K562 (cell line): ENCODE results near the gene FRAT2. TPM values are rescaled to one million over a fixed set of nuclear protein-coding genes. Genes with fewer than 3 reads are reported as not detected.

Experiments
- BRF1 ChIP-seq: IDR thresholded peaks from 3 replicates; pipeline ENCODE4 v1.6.1; 2011; ENCODE audit warnings: borderline replicate concordance, mild to moderate bottlenecking; ENCODE audit not compliant: insufficient read length; ENCODE audit errors: extremely low read depth
- NR2C2 ChIP-seq, 2 experiments: fragments of 200-800 bp in 1 of 2; sonication (Bioruptor generic) in 1 of 2; sonication (generic) in 1 of 2; formaldehyde crosslinking in 1 of 2; IDR thresholded peaks; 2 replicates each; pipeline versions ENCODE4 v1.6.1 to v1.8.0; 2016 to 2022; ENCODE audit warnings: mild to moderate bottlenecking in 1 of 2, missing compliant biosample characterization in 1 of 2, missing genetic modification characterization in 1 of 2, missing genetic modification reagents in 1 of 2
- SMAD4 ChIP-seq: fragments of 250-450 bp; sonication (Bioruptor Pico); conservative IDR thresholded peaks from 2 replicates; pipeline ENCODE4 v1.8.0; 2021; ENCODE audit warnings: inconsistent platforms, mild to moderate bottlenecking, moderate library complexity
- TAF9B ChIP-seq: fragments of 450-650 bp; IDR thresholded peaks from 2 replicates; pipeline ENCODE4 v1.6.1; 2018; ENCODE audit warnings: mild to moderate bottlenecking; ENCODE audit not compliant: partially characterized antibody
- polyA plus RNA-seq, 8 experiments: library from polyadenylated mRNA; depleted of rRNA in 4 of 8; stranded (reverse) in 5 of 8; unstranded in 3 of 8; fragments of >200 nt; fragmentation: Nextera tagmentation in 2 of 8; fragmentation: Illumina TruSeq in 1 of 8; extraction: Ambion mirVana in 2 of 8; extraction: Trizol in 1 of 8; gene quantifications; 2 replicates each; pipeline versions ENCODE4 v1.2.1 to v1.2.3, GENCODE V29; 2011 to 2014; ENCODE audit warnings: inconsistent platforms in 1 of 8, missing spikeins in 1 of 8
- total RNA-seq, 7 experiments: library from RNA; depleted of rRNA in 6 of 7; stranded (reverse); fragments of >200 nt in 6 of 7; fragmentation: Illumina TruSeq in 2 of 7; extraction: Trizol in 2 of 7; gene quantifications; 2 replicates each; pipeline versions ENCODE4 v1.2.1 to v1.2.3, GENCODE V29; 2011 to 2021; ENCODE audit warnings: low replicate concordance in 1 of 7
- TF ChIP-seq, protein P1 (sequence below): fragments of 200-600 bp; sonication (generic); IDR thresholded peaks from one replicate; pipeline ENCODE4 v1.6.1; 2012; ENCODE audit warnings: mild to moderate bottlenecking, low read depth, low read length, inconsistent platforms
- TF ChIP-seq, protein P2 (sequence below): sonication (generic); formaldehyde crosslinking; IDR thresholded peaks from 2 replicates; pipeline ENCODE4 v1.8.1; 2023; ENCODE audit warnings: mild to moderate bottlenecking, missing genetic modification reagents
- TF ChIP-seq, protein P3 (sequence below), 2 experiments: fragments of 150-350 bp in 1 of 2; IDR thresholded peaks; 2 replicates each; pipeline ENCODE4 v1.6.1; 2012 to 2016; ENCODE audit warnings: low read depth in 2 of 2, low read length in 2 of 2, mild to moderate bottlenecking in 1 of 2, moderate library complexity in 1 of 2

FRAT2 gene
- total and polyA plus RNA-seq, 9 of the 15 experiments (the other 6 are each of a cell fraction or from before 2014, with no cell fraction given): 4.3 to 31.7 (median 19.5) TPM

DNA sequence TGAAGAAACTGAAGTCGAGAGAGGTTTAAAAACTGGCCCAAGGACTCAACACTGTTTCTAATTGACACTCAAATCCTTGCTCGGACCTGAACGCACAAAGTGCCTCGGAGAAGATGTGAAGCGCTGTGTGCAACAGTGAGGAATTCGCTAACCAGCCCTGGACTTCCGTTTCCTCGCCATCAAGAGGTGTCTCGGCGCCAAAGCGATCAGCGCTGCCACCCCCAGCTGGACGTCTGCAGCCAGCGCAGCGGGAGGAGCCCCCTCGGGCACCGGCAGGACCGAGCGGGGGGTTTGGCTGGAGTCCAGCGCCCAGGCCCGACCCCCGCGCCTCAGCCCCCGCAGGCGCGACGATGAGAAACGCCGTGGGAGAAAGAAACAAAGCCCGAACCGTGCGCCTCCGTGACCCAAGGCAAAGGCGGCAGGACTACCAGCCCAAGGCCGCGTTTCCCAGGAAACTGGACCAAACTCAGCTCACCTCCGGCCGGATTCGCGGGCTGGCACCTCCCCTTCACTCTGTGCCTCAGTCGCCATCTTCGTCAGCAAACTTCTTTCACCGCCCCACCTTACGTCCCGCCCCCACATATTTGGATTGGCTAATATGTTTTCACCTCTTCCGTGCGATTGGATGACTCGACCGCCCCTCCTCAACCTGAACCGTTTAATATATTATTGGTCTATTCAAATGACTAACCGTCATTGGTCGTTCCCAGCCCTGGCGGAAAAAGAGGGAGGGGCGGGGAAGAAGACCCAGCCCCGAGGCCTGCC, 42.2 kb downstream of the FRAT2 start, which contains the start of gene ARHGAP19 (continued):
- TF ChIP-seq, protein P1, sequence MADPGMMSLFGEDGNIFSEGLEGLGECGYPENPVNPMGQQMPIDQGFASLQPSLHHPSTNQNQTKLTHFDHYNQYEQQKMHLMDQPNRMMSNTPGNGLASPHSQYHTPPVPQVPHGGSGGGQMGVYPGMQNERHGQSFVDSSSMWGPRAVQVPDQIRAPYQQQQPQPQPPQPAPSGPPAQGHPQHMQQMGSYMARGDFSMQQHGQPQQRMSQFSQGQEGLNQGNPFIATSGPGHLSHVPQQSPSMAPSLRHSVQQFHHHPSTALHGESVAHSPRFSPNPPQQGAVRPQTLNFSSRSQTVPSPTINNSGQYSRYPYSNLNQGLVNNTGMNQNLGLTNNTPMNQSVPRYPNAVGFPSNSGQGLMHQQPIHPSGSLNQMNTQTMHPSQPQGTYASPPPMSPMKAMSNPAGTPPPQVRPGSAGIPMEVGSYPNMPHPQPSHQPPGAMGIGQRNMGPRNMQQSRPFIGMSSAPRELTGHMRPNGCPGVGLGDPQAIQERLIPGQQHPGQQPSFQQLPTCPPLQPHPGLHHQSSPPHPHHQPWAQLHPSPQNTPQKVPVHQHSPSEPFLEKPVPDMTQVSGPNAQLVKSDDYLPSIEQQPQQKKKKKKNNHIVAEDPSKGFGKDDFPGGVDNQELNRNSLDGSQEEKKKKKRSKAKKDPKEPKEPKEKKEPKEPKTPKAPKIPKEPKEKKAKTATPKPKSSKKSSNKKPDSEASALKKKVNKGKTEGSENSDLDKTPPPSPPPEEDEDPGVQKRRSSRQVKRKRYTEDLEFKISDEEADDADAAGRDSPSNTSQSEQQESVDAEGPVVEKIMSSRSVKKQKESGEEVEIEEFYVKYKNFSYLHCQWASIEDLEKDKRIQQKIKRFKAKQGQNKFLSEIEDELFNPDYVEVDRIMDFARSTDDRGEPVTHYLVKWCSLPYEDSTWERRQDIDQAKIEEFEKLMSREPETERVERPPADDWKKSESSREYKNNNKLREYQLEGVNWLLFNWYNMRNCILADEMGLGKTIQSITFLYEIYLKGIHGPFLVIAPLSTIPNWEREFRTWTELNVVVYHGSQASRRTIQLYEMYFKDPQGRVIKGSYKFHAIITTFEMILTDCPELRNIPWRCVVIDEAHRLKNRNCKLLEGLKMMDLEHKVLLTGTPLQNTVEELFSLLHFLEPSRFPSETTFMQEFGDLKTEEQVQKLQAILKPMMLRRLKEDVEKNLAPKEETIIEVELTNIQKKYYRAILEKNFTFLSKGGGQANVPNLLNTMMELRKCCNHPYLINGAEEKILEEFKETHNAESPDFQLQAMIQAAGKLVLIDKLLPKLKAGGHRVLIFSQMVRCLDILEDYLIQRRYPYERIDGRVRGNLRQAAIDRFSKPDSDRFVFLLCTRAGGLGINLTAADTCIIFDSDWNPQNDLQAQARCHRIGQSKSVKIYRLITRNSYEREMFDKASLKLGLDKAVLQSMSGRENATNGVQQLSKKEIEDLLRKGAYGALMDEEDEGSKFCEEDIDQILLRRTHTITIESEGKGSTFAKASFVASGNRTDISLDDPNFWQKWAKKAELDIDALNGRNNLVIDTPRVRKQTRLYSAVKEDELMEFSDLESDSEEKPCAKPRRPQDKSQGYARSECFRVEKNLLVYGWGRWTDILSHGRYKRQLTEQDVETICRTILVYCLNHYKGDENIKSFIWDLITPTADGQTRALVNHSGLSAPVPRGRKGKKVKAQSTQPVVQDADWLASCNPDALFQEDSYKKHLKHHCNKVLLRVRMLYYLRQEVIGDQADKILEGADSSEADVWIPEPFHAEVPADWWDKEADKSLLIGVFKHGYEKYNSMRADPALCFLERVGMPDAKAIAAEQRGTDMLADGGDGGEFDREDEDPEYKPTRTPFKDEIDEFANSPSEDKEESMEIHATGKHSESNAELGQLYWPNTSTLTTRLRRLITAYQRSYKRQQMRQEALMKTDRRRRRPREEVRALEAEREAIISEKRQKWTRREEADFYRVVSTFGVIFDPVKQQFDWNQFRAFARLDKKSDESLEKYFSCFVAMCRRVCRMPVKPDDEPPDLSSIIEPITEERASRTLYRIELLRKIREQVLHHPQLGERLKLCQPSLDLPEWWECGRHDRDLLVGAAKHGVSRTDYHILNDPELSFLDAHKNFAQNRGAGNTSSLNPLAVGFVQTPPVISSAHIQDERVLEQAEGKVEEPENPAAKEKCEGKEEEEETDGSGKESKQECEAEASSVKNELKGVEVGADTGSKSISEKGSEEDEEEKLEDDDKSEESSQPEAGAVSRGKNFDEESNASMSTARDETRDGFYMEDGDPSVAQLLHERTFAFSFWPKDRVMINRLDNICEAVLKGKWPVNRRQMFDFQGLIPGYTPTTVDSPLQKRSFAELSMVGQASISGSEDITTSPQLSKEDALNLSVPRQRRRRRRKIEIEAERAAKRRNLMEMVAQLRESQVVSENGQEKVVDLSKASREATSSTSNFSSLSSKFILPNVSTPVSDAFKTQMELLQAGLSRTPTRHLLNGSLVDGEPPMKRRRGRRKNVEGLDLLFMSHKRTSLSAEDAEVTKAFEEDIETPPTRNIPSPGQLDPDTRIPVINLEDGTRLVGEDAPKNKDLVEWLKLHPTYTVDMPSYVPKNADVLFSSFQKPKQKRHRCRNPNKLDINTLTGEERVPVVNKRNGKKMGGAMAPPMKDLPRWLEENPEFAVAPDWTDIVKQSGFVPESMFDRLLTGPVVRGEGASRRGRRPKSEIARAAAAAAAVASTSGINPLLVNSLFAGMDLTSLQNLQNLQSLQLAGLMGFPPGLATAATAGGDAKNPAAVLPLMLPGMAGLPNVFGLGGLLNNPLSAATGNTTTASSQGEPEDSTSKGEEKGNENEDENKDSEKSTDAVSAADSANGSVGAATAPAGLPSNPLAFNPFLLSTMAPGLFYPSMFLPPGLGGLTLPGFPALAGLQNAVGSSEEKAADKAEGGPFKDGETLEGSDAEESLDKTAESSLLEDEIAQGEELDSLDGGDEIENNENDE: no peak
- peak; percentile 52; the same call in 1 of the 2 replicates for TF ChIP-seq SMAD4 (CRISPR knock-in tag)
- 0 out of 2 replicates have a peak, but pooled peaks have one; percentile 35 for TF ChIP-seq NR2C2 (CRISPR knock-in tag; IDR thresholded peaks at IDR 0.05)
- peak; percentile 88 for TF ChIP-seq NR2C2 (tag; IDR thresholded peaks at IDR 0.05)
- TF ChIP-seq, protein P2, sequence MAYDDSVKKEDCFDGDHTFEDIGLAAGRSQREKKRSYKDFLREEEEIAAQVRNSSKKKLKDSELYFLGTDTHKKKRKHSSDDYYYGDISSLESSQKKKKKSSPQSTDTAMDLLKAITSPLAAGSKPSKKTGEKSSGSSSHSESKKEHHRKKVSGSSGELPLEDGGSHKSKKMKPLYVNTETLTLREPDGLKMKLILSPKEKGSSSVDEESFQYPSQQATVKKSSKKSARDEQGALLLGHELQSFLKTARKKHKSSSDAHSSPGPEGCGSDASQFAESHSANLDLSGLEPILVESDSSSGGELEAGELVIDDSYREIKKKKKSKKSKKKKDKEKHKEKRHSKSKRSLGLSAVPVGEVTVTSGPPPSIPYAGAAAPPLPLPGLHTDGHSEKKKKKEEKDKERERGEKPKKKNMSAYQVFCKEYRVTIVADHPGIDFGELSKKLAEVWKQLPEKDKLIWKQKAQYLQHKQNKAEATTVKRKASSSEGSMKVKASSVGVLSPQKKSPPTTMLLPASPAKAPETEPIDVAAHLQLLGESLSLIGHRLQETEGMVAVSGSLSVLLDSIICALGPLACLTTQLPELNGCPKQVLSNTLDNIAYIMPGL (CRISPR knock-in tag): no peak
- TF ChIP-seq TAF9B: peak; percentile 78
- TF ChIP-seq, protein P3, sequence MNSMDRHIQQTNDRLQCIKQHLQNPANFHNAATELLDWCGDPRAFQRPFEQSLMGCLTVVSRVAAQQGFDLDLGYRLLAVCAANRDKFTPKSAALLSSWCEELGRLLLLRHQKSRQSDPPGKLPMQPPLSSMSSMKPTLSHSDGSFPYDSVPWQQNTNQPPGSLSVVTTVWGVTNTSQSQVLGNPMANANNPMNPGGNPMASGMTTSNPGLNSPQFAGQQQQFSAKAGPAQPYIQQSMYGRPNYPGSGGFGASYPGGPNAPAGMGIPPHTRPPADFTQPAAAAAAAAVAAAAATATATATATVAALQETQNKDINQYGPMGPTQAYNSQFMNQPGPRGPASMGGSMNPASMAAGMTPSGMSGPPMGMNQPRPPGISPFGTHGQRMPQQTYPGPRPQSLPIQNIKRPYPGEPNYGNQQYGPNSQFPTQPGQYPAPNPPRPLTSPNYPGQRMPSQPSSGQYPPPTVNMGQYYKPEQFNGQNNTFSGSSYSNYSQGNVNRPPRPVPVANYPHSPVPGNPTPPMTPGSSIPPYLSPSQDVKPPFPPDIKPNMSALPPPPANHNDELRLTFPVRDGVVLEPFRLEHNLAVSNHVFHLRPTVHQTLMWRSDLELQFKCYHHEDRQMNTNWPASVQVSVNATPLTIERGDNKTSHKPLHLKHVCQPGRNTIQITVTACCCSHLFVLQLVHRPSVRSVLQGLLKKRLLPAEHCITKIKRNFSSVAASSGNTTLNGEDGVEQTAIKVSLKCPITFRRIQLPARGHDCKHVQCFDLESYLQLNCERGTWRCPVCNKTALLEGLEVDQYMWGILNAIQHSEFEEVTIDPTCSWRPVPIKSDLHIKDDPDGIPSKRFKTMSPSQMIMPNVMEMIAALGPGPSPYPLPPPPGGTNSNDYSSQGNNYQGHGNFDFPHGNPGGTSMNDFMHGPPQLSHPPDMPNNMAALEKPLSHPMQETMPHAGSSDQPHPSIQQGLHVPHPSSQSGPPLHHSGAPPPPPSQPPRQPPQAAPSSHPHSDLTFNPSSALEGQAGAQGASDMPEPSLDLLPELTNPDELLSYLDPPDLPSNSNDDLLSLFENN (IDR thresholded peaks at IDR 0.05; ENCODE audit: low read depth in 2 of 2, low read length in 2 of 2): no peak
- TF ChIP-seq BRF1: no peak
